Glomerular visceral epithelial cell (primary cell): ENCODE data around the gene RBCK1.

ENCODE experiments used
- DNase-seq: peaks from one replicate; pipeline ENCODE4 v3.0.0-alpha.2; 2016; ENCODE audit errors: extremely low spot score

The RBCK1 gene

DNA sequence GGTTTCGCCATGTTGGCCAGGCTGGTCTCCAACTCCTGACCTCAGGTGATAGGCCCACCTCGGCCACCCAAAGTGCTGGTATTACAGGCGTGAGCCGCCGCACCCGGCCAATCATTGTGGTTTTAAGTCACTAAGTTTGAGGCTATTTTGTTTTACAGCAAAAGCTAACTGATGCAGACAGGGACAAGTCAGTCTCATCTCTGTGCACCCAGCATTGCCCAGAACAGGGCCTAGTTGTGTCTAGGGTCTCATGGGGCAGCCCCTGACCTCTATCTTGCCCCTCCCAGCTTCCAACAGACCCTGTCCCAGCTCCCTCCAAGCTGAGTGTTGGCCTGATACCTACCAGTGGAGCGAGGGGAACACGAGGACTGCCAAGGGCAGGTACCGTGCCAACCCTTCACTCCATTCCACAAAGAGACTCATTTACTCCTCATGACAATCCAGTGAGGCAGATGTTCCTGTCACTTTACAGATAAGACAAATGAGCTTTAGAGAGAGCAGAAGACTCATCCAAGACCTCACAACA lies 8.9 kb upstream of the RBCK1 start:
- no peak for DNase-seq

DNA sequence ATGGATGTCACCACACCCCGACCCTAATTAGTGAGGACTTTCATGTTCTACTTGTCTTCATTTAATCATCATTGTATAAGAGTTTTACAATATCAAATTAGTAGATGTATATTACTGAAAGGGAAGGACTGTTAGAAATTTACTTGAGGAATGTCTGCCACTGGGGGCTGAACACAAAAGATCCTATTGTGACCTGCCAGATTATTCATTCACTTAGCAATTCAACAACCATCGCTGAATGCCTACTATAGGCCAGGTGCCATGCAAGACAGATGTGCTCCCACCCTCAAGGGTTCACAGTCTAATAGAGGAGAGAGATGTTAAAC lies 8.0 kb upstream of the RBCK1 start:
- no peak for DNase-seq

DNA sequence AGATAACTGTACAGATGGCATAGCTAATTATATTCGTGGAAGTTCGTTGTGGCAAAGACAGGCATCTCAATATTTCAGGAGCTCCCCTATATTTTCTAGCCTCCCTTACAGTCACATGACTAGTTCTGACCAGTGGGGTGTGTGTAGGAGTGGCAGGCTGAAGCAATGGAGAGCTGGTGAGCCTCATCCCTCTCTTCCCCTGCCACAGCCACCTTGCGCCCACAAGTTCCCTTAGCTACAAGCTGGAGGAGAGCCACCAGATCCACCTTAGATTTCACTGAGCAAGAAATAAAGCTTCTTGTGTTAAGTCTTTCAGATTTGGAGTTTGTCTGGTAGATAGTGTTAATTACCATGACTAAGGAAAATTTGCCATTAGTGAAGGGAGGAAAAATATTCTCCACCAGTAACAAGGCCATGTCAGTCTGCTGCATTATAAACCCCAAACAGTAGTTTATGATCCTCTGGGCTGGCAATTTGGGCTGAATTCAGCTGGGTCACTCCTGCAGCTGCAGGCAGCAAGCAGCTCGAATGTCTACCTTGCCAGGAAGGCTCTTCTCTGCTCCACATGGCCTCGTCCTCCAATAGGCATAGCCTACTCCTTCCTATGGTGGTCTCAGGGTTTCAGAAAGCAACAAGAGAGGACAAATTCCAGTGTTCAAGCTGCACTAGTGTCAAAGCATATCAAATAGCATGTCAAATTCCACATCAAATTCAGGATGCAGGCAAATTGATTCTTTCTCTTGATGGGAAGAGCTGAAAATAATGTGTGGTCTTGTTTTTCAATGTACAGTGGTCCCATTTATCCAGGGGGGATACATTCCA lies 7.4 kb upstream of the RBCK1 start:
- no peak for DNase-seq

DNA sequence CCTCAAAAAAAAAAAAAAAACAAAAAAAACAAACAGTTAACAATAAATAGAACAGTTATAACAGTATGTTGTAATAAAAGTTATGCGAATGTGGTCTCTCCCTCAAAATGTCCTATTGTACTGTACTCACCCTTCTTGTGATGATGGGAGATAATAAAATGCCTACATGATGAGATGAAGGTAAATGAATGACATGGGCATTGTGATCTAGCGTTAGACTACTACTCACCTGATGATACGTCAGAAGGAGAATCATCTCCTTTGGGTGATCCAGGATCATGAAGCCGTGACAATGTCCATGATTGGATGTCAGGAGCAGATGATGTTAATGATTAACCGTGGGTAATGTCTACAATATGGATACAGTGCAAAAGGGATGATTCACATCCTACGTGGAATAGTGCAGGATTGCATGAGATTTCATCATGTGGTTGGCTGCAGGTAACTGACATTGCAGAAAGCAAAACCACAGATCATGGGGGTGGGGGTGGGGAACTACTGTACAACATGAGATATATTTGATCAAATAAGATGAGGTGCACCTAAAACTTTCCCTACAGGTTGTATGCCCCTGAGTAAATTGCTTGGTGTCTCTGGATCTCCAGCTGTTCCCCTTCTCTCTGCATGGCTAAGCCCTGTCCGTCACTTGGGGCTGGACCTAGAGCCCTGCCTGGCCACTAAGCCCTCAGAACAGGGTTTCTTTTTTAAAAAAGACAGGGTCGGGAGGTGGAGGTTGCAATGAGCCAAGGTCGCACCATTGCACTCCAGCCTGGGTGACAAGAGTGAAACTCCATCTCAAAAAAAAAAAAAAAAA lies 6.2 kb upstream of the RBCK1 start:
- peak; percentile 98 for DNase-seq

DNA sequence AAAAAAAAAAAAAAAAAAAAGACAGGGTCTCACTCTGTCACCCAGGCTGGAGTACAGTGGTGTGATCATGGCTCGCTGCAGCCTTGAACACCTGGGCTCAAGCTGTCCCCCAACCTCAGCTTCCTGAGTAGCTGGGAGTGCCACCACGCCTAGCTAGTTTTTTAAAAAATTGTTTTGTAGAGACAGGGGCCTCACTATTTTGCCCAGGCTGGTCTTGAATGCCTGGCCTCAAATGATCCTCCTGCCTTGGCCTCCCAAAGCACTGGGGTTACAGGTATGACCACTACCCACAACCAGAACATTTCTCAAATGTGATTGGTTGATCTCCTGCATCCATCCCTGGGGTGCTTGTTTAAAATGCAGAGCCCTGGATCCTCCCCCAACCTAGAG lies 5.6 kb upstream of the RBCK1 start:
- DNase-seq = no peak

DNA sequence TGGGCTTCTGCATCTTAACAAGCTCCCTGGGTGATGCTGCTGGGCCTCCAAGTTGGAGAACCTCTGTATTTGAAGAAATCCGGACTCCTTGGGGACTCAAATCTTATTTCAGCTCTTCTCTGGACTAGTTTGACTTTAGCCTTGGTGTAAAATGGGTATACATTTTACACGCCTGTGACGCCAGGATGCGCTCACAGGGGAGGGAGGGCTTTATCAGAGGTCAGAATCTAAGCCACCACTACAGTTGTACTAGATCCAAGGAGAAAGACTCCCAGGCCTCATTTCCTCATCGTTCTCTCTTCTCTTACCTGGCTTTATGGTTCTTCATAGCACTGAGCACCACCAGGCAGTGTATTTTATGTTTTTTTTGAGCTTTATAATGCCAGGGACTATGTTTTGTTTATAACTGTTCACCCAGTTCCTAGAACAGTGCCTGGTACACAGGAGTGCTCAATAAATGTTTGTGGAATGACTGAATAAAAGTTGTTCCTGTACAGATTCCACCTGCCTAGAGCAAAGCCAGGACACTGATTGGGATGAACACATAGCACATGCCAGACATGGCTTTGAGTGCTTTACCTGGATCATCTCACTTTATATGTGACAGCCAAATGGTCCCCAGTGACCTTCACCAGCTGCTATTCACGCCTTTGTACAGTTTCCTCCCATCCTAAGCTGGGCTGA lies 5.1 kb upstream of the RBCK1 start:
- no peak for DNase-seq

DNA sequence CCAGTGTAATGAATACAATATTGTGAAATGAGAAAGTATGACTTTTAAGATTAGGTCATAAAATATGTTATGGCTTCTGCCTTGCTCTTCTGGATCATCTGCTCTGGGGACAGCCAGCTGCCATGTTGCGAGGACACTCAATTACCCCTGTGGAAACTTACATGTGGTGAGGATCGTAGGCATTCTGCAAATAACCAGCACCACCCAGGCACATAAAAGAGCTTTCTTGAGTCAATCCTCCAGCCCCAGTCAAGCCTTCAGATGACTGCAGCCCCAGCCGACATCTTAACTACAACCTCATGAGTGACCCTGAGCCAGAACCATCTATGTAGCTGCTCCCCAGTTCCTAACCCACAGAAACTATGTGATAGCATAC lies 4.5 kb upstream of the RBCK1 start:
- DNase-seq = no peak

DNA sequence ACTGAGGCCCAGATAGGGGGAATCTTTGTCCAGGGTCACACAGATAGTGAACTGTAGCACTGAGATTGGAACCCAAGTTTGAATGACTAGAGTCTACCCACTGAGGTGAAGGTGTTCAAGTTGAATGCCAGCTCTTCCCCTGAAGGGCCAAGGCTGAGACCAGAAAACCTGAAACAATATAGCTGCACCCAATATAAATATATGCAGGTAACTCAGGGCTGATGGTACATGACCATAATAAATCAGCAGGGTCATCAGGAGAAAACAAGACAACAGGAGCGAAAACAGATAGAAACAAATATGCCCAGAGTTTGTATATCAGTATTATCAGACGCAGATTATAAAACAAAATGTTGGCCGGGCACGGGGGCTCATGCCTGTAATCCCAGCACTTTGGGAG lies 4.0 kb upstream of the RBCK1 start:
- no peak for DNase-seq

DNA sequence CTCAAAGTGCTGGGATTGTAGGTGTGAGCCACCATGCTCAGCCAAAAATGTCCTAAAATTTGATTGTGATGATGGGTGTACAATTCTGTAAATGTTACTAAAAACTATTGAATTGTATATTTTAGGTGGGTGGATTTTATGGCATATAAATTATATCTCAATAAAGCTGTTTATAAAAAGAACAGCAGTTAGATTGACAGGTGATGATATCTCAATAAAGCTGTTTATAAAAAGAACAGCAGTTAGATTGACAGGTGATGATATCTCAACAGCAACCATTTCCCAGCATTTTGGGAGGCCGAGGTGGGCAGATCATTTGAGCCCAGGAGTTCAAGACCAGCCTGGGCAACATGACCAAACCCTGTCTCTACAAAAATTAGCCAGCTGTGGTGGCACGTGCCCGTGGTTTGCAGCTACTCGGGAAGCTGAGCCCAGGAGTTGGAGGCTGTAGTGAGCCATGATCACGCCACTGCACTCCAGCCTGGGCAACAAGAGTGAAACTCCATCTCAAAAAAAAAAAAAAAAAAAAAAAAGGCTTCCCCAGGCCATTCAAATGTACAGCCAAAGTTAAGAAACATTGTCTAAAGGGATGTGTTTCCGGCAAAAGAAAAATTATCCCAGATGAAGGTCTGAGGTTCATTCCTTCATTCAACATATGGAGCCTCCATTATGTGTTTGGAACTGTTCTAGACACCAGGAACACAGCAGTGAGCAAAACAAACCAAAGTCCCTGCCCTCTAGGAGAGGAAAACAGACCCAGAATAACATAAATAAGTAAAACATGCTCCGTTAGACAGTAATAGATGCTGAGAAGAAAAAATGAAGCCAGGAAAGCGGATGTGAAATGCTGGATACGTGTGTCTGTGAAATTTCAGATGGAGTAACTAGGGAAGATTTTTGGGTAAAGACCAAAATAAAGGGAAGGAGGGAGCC lies 1.6 kb upstream of the RBCK1 start:
- DNase-seq = no peak

DNA sequence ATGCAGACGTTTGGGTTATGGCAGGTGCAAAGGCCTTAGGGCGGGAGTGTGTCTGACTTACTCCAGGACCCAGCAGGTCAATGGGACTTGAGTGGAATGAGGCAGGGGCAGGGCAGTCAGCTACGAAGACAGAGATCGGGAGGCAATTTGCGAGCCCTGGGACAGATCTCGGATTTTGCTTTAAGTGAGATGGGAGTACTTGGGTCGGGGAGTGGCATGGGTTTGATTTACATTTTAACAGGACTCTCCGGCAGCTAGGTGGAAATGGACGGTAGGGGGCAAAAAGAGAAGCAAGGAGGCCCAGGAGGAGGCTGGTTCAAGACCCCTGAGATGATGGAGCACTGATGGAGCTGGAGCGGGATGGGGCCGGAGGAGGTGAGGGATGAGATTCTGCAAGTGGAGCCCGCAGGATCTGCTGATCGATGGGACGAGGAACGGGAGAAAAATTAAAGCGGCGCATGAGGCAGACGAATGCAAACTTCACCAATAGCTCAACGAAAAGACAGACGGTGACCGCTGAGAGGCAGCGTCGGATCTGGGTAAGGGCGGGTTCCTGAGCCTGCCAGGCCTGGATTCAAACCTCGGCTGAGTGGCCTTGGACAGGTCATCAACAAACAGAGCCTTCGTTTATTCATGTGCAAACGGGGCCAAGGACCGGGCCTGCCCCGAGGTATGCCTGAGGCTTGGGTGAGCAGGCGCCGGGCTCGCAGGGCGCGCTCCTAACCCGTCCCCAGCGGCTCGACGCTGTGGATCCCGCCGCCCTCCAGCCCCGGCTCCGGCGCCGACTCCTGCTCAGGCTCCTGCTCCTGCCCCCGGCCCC lies 756 bp upstream of the RBCK1 start:
- DNase-seq = peak; percentile 91

DNA sequence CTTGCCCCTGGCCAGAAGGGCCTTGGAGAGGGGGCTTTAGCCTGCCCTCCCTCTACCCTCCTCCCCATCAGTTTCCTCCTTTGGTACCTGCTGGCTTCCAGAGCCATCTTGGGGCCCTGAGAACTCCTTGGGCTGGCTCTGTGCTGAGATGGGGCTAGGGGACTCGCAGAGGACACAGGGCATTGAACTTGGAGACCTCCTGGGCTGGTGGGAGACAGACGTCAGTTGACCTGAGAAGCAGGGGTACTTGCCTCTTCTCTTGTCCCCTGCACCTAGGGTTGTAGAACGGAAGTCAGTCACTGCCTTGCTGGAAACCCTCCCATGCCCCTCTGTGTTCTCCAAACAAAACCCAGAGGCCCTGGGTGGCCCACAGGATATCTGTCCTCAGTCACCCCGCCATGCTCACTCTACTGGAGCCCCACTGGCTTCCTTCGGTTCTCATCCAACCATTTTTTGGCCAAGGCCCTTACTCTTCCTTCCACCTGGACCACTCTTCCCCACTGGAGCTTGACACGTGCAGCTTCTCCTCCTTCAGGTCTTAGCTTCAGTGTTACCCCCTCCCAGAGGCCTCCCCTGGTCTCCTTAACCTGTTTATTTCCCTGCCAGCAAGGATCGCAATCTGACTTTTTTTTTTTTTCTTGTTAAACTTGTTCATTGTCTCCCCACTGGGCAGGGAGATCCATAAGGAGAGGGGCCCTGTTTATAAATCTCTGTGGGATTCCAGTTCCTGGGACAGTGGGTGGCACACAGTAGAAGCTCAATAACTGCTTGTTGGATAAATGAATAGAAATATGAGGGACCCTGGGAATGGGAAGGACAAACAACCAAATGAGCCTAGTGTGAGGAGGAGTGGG lies 971 bp downstream of the RBCK1 start:
- DNase-seq = no peak

DNA sequence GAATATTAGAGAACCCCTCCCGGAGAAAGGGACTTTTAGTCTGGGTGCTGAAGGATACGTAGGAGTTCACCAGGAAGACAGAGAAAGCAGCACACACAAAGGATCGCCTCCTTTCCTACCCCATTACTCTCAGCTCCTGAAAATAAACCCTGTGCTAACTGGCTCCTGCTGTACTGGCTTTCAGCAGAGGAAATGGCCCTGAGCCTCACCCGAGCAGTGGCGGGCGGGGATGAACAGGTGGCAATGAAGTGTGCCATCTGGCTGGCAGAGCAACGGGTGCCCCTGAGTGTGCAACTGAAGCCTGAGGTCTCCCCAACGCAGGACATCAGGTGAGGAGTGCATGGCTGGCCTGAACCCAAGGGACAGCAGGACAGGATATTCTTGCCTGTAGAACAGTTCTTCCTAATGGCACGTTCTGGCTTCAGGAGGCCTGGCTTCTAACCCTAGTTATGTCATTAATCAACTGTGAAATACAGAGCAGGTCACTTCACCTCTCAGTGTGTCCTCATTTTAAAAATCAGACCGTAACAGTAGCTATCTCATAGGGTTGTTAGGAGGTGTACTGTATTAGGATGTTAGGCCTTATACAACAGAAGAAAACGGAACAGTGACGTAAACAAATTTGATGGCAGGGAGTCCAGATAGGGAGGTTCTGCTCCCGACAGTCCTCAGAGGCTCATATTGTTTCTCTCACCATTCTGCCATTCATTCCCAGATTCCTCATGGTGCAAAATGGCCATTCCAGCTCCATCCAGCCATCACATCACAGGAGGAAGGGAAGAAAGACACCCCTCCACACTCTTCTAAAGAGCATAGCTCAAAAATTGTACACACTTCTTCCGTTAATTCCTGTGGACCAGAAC lies 1.8 kb downstream of the RBCK1 start:
- no peak for DNase-seq

DNA sequence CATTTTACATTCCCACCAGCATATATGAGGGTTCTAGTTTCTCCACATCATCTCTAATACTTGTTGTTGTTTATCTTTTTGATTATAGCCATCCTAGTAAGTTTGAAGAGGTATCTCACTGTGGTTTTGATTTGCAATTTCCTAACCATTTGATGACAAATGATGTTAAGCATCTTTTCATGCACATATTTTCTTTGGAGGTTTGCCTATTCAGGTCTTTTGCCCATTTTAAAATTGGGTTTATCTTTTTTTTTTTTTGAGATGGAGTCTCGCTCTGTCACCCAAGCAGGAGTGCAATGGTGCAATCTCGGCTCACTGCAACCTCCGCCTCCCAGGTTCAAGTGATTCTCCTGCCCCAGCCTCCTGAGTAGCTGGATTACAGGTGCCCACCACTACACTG lies 4.0 kb downstream of the RBCK1 start:
- DNase-seq = no peak

DNA sequence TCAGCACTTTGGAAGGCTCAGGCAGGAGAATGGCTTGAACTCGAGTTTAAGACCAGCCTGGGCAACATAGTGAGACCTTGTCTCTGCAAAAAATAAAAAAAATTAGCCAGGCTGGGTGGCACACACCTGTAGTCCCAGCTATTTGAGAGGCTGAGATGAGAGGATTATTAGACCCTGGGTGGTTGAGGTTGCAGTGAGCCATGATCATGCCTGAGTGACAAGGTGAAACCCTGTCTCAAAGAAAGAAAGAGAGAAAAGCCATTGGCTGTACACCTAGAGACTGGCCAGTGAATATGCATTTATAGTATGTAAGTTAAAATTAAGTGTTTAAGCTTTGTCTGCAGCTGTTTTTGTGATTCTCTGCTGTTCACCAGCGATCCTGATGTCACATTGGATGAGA lies 6.1 kb downstream of the RBCK1 start:
- no peak for DNase-seq

DNA sequence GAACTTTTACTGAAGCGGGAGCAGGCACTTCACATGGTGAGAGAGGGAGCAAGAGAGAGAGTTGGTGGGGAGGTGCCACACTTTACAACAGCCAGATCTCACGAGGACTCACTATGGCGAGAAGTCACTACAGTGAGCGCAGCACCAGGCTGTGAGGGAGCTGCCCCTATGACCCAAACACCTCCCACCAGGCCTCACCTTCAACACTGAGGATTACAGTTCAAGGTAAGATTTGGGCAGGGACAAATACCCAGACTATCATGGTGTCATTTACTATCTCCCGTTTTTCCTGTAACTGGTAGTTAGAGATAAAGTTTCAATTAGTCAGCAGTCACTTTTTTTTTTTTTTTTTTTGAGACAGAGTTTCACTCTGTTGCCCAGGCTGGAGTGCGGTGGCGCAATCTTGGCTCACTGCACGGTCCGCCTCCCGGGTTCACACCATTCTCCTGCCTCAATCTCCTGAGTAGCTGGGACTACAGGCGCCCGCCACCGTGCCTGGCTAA lies 7.8 kb downstream of the RBCK1 start:
- no peak for DNase-seq

DNA sequence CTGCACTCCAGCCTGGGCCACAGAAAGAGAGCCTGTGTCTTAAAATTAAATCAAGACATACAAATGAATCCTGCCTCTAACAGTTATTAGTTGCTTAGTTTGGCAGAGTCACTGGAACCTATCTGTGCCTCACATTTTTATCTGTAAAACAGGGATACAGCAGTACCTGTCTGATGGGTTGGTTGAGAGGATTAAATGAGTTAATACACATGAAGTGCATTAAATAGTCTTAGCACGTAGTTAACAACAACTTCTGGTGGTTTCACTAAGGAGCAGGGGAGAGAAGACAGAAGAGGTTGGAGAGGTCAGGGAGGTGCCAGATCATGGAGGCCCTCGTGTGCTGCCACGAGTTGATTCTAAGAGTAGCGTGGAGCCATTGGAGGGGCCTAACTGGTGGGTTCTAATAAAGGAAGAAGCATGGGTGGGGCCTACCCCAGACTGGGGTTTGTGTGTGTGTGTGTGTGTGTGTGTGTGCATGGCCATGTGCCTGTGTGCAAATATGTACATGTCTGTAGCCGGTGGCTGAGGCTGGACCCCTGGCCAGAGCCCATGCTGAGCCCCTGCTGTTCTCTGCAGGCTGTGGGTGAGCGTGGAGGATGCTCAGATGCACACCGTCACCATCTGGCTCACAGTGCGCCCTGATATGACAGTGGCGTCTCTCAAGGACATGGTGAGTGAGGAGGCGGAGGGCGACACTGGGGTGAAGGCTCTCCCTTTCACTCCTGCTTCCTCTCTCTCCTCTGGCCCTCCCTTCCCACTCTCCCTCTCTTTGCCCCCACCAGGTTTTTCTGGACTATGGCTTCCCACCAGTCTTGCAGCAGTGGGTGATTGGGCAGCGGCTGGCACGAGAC lies 9.1 kb downstream of the RBCK1 start:
- no peak for DNase-seq

DNA sequence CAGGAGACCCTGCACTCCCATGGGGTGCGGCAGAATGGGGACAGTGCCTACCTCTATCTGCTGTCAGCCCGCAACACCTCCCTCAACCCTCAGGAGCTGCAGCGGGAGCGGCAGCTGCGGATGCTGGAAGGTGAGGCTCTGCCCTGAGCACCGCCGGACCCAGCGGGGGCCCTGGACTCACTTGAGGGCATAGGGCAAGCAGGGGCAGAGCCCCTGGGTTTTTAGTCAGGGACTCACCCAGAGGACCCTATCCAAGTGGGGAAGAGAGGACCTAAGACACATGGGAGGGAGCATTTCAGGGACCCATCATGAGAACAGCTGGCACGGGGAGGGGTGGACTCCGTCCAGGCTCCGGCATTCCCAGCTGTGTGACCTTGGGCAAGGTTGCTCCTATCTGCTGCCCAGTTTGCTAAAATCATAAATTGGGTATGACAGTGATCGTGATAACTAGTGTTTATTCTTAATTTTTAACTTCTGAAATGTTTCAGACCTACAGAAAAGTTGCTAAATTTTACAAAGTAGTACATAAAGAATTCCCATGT lies 9.8 kb downstream of the RBCK1 start:
- no peak for DNase-seq
